ENCODE results near the gene PVALEF. TPM values are rescaled to one million over a fixed set of nuclear protein-coding genes. Genes with fewer than 3 reads are reported as not detected.
A peak's percentile ranks its signal among the peaks of the same experiment; 100 is the strongest.

PVALEF gene
- total and polyA plus RNA-seq, 2 of the 8 experiments (the other 6 are each of a cell fraction or from before 2014, with no cell fraction given) = 0.03 TPM; not detected in 1

DNA sequence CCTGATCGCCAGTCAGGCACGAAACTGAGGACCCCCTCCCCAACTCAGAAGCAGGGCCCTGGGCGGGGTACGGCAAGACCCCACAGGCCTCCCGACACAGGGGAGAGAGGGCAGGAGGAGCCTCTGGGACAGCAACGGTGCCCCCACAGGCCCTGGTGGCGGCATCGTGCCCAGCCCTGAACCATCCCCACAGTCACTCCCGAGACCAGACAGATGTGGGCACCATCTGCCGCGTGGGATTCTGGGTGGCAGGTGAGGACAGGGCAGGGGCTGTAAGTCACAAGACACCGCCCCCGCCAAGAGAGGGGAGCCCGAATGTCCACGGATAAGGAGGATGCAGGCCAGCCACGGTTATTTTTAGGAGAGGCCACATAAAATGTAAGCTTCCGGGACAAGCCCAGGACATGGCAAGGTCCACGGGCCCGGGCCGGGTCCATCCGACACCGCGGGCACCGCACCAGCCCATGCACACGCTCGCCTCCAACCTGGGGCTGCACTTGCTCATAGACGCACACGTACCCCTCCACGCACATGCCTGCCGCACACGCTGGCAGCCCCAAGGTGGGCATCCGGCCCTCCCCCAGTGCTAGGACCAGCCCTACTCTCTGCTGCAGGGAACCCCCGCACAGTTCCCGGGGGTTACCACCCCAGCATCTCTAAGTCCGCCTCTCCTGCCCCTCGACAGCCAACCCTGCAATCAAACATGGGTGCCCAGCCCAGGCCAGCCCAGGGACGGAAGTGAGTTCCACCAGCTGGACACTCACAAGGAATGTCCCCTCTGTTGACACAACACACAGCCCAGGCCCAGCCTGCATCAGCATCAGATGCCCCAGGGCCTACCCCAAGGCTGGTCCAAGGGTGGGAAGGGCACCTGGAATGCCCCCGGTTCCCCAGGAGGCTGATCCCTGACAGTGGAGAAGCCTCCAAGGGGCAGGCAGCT lies 8.2 kb upstream of the PVALEF start:
- Histone ChIP-seq H3K9ac (replicated peaks in 1 of 4; ENCODE audit: extremely low read depth in 1 of 4, low read depth in 3 of 4, low read length in 3 of 4) (no peak overlapping the region), H3K4me1 (replicated peaks in 1 of 4; ENCODE audit: control insufficient read depth in 3 of 4, insufficient read depth in 4 of 4, low read length in 3 of 4) (no peaks in the 10 kb centered on the region), H3K27ac (ENCODE audit: low read depth, low read length) (no peak overlapping the region), H4K5ac (ENCODE audit: insufficient read length, low read depth, low read length) (no peak overlapping the region), H3K23ac (ENCODE audit: insufficient read length) (no peak overlapping the region), H3K79me1 (ENCODE audit: low read depth, low read length) (no peaks in the 10 kb centered on the region), H3K56ac (replicated peaks; ENCODE audit: insufficient read length, low read depth, low read length) (no peak overlapping the region), H3K79me2 (ENCODE audit: control insufficient read depth in 1 of 2, insufficient read depth in 2 of 2, low read length in 2 of 2) (no peaks in the 10 kb centered on the region), H3K4ac (replicated peaks; ENCODE audit: insufficient read length, low read depth, low read length) (no peak overlapping the region), H3K36me3 (ENCODE audit: control insufficient read depth in 2 of 4, insufficient read depth in 4 of 4, low read length in 3 of 4) (no peaks in the 10 kb centered on the region), H2BK15ac (ENCODE audit: low read length) (no peak overlapping the region), H2BK20ac (ENCODE audit: low read length) (no peak overlapping the region), H4K20me1 (replicated peaks in 1 of 2; ENCODE audit: control insufficient read depth in 1 of 2, insufficient read depth in 2 of 2, low read length in 2 of 2) (peaks cover 0 to 2% of the 10 kb centered on the region in 2 experiments), H3K27me3 (replicated peaks in 1 of 4; ENCODE audit: control insufficient read depth in 3 of 4, extremely low read depth in 1 of 4, insufficient read depth in 3 of 4, low read length in 3 of 4) (no peaks in the 10 kb centered on the region), H2BK120ac (replicated peaks; ENCODE audit: low read depth, low read length) (no peak overlapping the region), H4K91ac (replicated peaks; ENCODE audit: insufficient read length, low read length) (no peak overlapping the region), H2AK5ac (ENCODE audit: low read depth, low read length) (no peak overlapping the region), H2BK12ac (ENCODE audit: low read depth, low read length) (no peak overlapping the region), H3K4me2 (ENCODE audit: insufficient read depth in 1 of 2, low read depth in 2 of 2, low read length in 2 of 2) (no peak overlapping the region), H2AFZ (ENCODE audit: low read length) (no peak overlapping the region), H3K23me2 (ENCODE audit: low read depth, low read length) (no peaks in the 10 kb centered on the region), H4K8ac (ENCODE audit: extremely low read depth, insufficient read depth, low read length) (peak overlapping the region; percentile 51), H3K14ac (ENCODE audit: insufficient read length) (no peak overlapping the region), H3K18ac (ENCODE audit: extremely low read depth, low read length) (no peak overlapping the region; the same call in 1 of the 2 replicates), H2BK5ac (ENCODE audit: low read depth, low read length) (no peak overlapping the region), H3K9me3 (ENCODE audit: insufficient read depth in 2 of 2, low read depth in 1 of 2, low read length in 1 of 2) (no peaks in the 10 kb centered on the region), H3K4me3 (ENCODE audit: extremely low read depth in 1 of 4, insufficient read depth in 2 of 4, low read depth in 3 of 4, low read length in 4 of 4) (no peak overlapping the region)
- CTCF ChIA-PET (ENCODE audit: partially characterized antibody) = interaction anchor here (0.8 kb wide), 1 partner anchor 10 kb away, joined by 3 read pairs; no protein-coding TSS in a partner anchor
- WGBS, 2 experiments (ENCODE audit: extremely low coverage in 1 of 2, insufficient coverage in 1 of 2, insufficient read length in 1 of 2, insufficient replicate concordance in 2 of 2, low coverage in 1 of 2, low lambda C conversion rate in 2 of 2, missing lambda C conversion rate in 1 of 2) = 91% methylated on average over 35 of the region's 38 CpGs; no CpG with 5 or more reads in 1 of the 2 experiments
- POLR2A ChIA-PET (ENCODE audit: partially characterized antibody) = interaction anchor here (1.2 kb wide), 1 partner anchor 8 kb away, joined by 4 read pairs; the partner anchor contains the start of gene PVALEF
- DNase-seq (ENCODE audit: low read depth in 1 of 2, low spot score in 2 of 2) (no peak), FAIRE-seq (no peak)
- TF ChIP-seq, protein P1, sequence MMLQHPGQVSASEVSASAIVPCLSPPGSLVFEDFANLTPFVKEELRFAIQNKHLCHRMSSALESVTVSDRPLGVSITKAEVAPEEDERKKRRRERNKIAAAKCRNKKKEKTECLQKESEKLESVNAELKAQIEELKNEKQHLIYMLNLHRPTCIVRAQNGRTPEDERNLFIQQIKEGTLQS (IDR thresholded peaks at IDR 0.05; ENCODE audit: insufficient read depth, low read depth, low read length) = no peak
- TF ChIP-seq JUND (IDR thresholded peaks at IDR 0.05; ENCODE audit: low read length) (no peak), FOSL1 (IDR thresholded peaks at IDR 0.05; ENCODE audit: insufficient read depth, low read depth, low read length) (no peak), RXRA (IDR thresholded peaks at IDR 0.05; ENCODE audit: insufficient read depth, low read depth, low read length) (no peak), CHD2 (IDR thresholded peaks at IDR 0.05; ENCODE audit: low read length) (no peak), BCL11A (IDR thresholded peaks at IDR 0.05; ENCODE audit: low read depth in 2 of 2, low read length in 2 of 2) (no peak), EP300 (IDR thresholded peaks at IDR 0.05; ENCODE audit: borderline replicate concordance in 1 of 2, low read depth in 2 of 2, low read length in 2 of 2) (no peak), SAP30 (IDR thresholded peaks at IDR 0.05; ENCODE audit: insufficient read depth, insufficient replicate concordance, low read length) (no peak), USF2 (IDR thresholded peaks at IDR 0.05; ENCODE audit: low read length) (no peak)
